Activated CD4-positive, alpha-beta T cell treated with anti-CD3 and anti-CD28 coated beads, Interleukin-2, amount 50 U/mL, for 4 hours (primary cell): ENCODE data around the gene DCC.

Experiments used
- DNase-seq, 2 experiments: peaks; one replicate each; pipeline ENCODE4 v3.0.0-alpha.2; 2020

The DCC gene

GRCh38 chr18:52519021-52519420, 179.0 kb downstream of the DCC start:
- no peak for DNase-seq

GRCh38 chr18:52523566-52523965, 183.6 kb downstream of the DCC start:
- no peak for DNase-seq

GRCh38 chr18:52531836-52532235, 191.8 kb downstream of the DCC start:
- no peak for DNase-seq

DNA sequence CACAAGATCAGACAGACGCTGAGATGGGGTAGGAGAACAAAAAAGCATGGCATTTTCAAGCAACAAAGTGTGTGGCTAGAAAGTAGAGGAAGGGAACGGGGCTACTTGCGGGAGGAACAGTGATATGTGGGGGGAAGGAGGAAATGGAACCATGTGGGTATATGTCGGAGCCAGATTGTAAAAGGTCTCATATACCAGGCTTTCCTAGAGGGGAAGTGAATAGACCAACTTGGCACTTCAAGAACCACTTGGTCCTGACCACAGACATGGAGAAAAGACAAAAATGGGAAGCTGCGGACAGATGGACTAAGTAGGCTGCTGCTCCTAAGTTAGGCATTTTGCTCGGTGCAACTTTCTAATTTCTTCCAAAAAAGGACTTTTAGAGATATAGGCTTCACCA, 196.0 kb downstream of the DCC start:
- no peak for DNase-seq

- DNase-seq, result no peak
Measured at GRCh38 chr18:52537261-52537660, 197.3 kb downstream of the DCC start.

DNA sequence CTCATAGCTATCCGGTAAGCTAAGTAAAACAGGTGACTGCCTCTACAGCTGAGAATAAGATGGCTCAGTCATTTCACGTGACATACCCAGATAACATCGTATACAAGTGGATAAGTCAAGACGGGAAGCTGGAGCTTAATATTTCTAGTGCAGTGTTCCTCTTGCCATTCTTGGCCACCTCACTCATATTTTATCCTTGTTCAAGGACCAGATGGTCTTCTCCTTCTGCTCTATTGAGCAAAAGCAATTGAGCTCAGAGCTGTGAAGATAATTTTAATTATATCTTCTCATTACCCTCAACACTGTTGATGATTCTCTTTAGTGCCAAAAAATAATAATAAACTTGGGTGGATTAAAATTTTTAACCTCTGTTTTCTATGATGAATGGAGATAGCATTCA, 201.1 kb downstream of the DCC start:
- DNase-seq, result no peak

GRCh38 chr18:52544086-52544485, 204.1 kb downstream of the DCC start:
- DNase-seq, result no peak

GRCh38 chr18:52546686-52547346, 206.8 kb downstream of the DCC start:
- DNase-seq, result no peak

GRCh38 chr18:52553441-52553840, 213.4 kb downstream of the DCC start:
- no peak for DNase-seq

DNA sequence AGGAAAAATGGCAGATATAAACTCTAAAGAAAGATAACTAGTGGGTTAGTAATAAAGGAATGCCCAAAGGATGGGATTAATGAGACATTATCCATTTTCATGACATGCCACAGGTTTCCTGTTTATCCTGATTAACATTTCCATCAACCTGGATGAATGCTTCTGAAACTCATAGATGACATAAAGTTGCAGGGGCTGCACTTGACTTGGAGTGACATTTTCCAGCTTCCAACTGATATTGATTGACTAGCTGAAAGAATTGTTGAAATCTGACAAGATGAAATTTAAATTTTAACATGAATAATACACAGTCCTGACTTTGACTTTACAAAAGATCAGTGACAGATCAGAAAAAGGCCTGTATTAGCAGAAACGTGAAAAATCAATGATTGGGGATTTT, 214.2 kb downstream of the DCC start:
- DNase-seq, result no peak

GRCh38 chr18:52567360-52567759, 227.4 kb downstream of the DCC start:
- no peak for DNase-seq

GRCh38 chr18:52569492-52569891, 229.5 kb downstream of the DCC start:
- DNase-seq, result no peak

GRCh38 chr18:52570975-52571374, 231.0 kb downstream of the DCC start:
- DNase-seq, result no peak

DNA sequence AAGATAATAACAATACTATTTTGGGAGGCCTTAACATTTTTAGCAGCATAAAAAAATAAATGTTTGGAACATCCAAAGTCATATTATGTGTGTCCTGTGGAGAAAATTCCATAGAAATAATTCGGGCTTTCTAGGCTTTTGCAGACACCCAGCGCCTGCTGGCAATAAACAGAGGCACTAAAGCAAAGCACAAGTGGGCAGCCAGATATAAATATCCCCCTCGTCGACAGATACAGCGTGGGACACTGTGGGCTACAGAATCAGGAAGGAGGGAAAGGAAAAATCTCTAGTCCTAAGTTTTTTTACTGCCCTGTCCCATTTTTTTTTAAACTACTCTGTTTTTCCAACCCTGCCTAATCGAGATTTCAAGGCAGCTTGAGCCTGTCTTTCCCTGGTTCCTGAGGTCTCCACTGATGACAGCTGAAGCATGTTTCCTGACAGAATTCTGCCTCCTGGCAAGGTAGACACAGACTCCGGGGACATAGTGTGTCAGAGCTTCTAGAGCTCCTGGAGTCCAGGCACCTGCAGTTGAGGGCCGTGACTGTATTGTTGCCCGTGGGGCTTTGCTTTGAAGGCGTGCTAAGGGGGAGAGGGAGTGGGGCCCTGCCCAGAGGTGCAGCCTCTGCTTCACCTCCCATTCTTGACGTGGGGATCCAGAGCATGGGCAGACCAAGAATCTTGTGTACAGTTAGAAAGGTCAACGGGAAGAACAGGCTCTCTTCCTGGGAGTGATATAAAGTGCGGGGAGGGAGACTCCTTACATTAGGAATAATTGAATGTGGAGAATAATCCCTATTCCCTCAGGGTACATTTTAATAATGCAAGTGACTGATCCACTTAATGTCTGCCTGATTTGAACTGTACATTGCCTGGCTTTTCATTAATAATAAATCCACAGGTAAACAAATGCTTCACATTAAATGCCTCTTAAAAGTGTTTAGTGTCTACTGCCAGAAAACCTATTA, 232.3 kb downstream of the DCC start:
- no peak for DNase-seq

GRCh38 chr18:52577795-52578194, 237.8 kb downstream of the DCC start:
- DNase-seq, result no peak

GRCh38 chr18:52582061-52582460, 242.1 kb downstream of the DCC start:
- DNase-seq, result no peak

- no peak for DNase-seq
Measured at GRCh38 chr18:52582516-52582915, 242.5 kb downstream of the DCC start.

DNA sequence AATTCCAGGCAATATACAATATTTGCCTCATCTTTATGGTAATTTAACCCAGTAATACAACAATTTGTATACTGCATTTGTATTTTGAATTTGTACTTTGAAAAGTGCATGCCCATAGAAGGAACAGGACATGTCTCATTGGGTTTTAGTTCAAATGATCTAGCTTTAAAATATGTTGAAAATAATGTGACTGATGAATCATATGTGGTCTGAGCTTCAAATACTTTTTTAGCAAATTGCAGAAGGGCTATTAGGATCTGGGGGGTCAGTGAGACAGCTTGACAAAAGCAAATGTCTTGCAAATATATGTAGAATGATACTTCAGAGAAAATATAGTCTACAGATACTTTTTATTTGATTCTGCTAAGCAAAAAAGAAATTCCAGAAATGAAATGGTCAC, 248.9 kb downstream of the DCC start:
- DNase-seq, result no peak

DNA sequence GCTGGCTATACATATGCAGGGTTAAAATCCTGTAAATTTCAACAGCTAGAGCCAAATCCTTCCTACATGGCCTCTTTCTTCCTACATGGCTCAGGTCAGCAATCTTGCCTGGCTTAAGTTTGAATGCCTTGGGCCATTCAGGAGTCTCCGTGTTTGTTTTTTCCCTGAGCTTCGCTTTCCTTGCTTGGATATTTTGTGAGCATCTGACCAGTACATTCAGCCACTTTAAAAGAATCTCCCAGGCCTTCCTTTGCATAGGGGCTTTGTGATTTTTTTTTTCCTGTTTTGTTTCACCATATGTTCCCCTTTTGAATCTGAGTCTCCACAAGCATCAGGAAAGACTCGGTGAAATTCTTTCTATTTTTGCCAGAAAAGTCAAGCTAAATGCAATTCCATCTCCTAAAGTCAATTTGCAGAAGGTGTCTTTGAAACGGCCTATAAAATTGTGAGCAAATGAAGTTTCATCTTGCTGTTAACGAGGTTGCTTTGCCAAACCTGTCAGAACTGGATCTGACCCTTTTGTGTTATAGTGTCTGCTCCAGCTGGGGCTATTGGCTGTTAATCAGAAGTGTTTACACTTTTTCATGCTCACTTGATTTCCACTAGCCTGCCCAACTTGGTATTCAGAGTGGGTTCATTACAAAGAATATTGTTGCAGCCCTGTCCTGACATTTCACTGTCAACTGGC, 256.9 kb downstream of the DCC start:
- DNase-seq, result no peak

- DNase-seq, result no peak
Measured at GRCh38 chr18:52598921-52599320, 258.9 kb downstream of the DCC start.

GRCh38 chr18:52602820-52603219, 262.8 kb downstream of the DCC start:
- no peak for DNase-seq

GRCh38 chr18:52605345-52605744, 265.3 kb downstream of the DCC start:
- no peak for DNase-seq

- no peak for DNase-seq
Measured at GRCh38 chr18:52607985-52608384, 268.0 kb downstream of the DCC start.
